DOHH2 (cell line): ENCODE results near the gene DBNDD1.

Source experiments
- H3F3A ChIP-seq: fragments of 200-600 bp; sonication (generic), shearing (Covaris generic); 2 replicates; pipeline ENCODE4 v1.6.0; 2016; ENCODE audit warnings: antibody characterized with exemption, mild to moderate bottlenecking; ENCODE audit not compliant: control insufficient read depth, insufficient read depth
- H3K27ac ChIP-seq: fragments of 200-600 bp; sonication (generic); 2 replicates; pipeline ENCODE4 v1.5.1; 2014; ENCODE audit warnings: low read depth, mild to moderate bottlenecking, low read length, moderate library complexity
- H3K27me3 ChIP-seq: fragments of 200-600 bp; sonication (generic); 2 replicates; pipeline ENCODE4 v1.6.1; 2014; ENCODE audit warnings: mild to moderate bottlenecking, low read length, mixed read lengths; ENCODE audit not compliant: control insufficient read depth
- H3K36me3 ChIP-seq: fragments of 200-600 bp; sonication (generic); 2 replicates; pipeline ENCODE4 v1.6.1; 2014; ENCODE audit warnings: mild to moderate bottlenecking, low read length, moderate library complexity, mixed read lengths; ENCODE audit not compliant: control insufficient read depth
- H3K4me1 ChIP-seq: fragments of 200-600 bp; sonication (generic); 2 replicates; pipeline ENCODE4 v1.6.1; 2014; ENCODE audit warnings: mild to moderate bottlenecking, low read length, mixed read lengths; ENCODE audit not compliant: control insufficient read depth
- H3K4me2 ChIP-seq: fragments of 200-600 bp; sonication (generic); 2 replicates; pipeline ENCODE4 v1.6.0; 2014; ENCODE audit warnings: mild to moderate bottlenecking, low read length, moderate library complexity
- H3K4me3 ChIP-seq: fragments of 200-600 bp; sonication (generic); 2 replicates; pipeline ENCODE4 v1.5.1; 2014; ENCODE audit warnings: mild to moderate bottlenecking, low read length, mixed read lengths
- H3K79me2 ChIP-seq: fragments of 200-600 bp; sonication (generic); 2 replicates; pipeline ENCODE4 v1.6.1; 2014; ENCODE audit warnings: mild to moderate bottlenecking, low read length, mixed read lengths; ENCODE audit not compliant: control insufficient read depth
- H3K9me2 ChIP-seq: fragments of 200-600 bp; sonication (generic); replicated peaks from 2 replicates; pipeline ENCODE4 v1.6.1; 2014; ENCODE audit warnings: mild to moderate bottlenecking, low read length, mixed read lengths; ENCODE audit not compliant: control insufficient read depth
- H3K9me3 ChIP-seq: fragments of 200-600 bp; sonication (generic); 2 replicates; pipeline ENCODE4 v1.6.1; 2014; ENCODE audit warnings: antibody characterized with exemption, low read length, mixed read lengths; ENCODE audit not compliant: control insufficient read depth, insufficient read depth
- H4K20me1 ChIP-seq: fragments of 200-600 bp; sonication (generic); 2 replicates; pipeline ENCODE4 v1.6.0; 2014; ENCODE audit warnings: low read depth, mild to moderate bottlenecking, antibody characterized with exemption, low read length, moderate library complexity; ENCODE audit not compliant: control insufficient read depth, insufficient read depth
- EZH2phosphoT487 ChIP-seq: fragments of 200-600 bp; sonication (generic); IDR thresholded peaks from 2 replicates; pipeline ENCODE4 v1.6.1; 2017; ENCODE audit warnings: borderline replicate concordance, mild to moderate bottlenecking, antibody characterized with exemption, low read length, moderate library complexity, mixed read lengths
- TF ChIP-seq, protein P1 (sequence below): fragments of 200-600 bp; sonication (generic); IDR thresholded peaks from one replicate; pipeline ENCODE4 v1.5.1; 2014; ENCODE audit warnings: antibody characterized with exemption, mild to moderate bottlenecking, low read depth, low read length; ENCODE audit not compliant: poor library complexity, severe bottlenecking

Gene DBNDD1

DNA sequence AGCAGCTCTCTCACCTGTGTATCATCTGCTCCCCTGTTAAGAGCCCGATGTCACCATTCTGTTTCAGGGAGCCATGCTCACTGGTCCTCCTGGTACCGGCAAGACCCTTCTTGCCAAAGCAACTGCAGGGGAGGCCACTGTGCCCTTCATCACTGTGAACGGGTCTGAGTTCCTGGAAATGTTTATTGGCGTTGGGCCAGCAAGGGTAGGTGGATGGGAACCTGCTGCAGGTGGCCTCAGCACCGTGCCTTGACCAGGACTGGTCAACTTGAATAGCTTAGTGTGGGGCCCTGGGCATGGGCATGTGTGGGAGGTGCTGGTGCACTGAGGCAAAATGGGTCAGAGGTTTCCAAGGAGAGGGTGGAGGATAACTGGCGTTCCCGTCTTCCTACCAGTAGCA lies 28.5 kb downstream of the DBNDD1 start:
- H3K36me3 ChIP-seq, result peaks cover 83% of the 10 kb centered on the region
- no peak overlapping the region for H3K4me2 ChIP-seq
- peaks cover 11% of the 10 kb centered on the region for H3F3A ChIP-seq
- no peak overlapping the region for H3K4me3 ChIP-seq
- H3K9me3 ChIP-seq, result peaks cover 19% of the 10 kb centered on the region
- no peaks in the 10 kb centered on the region for H3K9me2 ChIP-seq
- no peaks in the 10 kb centered on the region for H3K27me3 ChIP-seq
- peaks cover 2% of the 10 kb centered on the region; the same call in 1 of the 2 replicates for H4K20me1 ChIP-seq
- H3K4me1 ChIP-seq, result no peaks in the 10 kb centered on the region
- TF ChIP-seq, protein P1, sequence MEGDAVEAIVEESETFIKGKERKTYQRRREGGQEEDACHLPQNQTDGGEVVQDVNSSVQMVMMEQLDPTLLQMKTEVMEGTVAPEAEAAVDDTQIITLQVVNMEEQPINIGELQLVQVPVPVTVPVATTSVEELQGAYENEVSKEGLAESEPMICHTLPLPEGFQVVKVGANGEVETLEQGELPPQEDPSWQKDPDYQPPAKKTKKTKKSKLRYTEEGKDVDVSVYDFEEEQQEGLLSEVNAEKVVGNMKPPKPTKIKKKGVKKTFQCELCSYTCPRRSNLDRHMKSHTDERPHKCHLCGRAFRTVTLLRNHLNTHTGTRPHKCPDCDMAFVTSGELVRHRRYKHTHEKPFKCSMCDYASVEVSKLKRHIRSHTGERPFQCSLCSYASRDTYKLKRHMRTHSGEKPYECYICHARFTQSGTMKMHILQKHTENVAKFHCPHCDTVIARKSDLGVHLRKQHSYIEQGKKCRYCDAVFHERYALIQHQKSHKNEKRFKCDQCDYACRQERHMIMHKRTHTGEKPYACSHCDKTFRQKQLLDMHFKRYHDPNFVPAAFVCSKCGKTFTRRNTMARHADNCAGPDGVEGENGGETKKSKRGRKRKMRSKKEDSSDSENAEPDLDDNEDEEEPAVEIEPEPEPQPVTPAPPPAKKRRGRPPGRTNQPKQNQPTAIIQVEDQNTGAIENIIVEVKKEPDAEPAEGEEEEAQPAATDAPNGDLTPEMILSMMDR, result no peak
- no peak for TF ChIP-seq EZH2phosphoT487
- H3K27ac ChIP-seq, result no peak overlapping the region
- H3K79me2 ChIP-seq, result no peaks in the 10 kb centered on the region

DNA sequence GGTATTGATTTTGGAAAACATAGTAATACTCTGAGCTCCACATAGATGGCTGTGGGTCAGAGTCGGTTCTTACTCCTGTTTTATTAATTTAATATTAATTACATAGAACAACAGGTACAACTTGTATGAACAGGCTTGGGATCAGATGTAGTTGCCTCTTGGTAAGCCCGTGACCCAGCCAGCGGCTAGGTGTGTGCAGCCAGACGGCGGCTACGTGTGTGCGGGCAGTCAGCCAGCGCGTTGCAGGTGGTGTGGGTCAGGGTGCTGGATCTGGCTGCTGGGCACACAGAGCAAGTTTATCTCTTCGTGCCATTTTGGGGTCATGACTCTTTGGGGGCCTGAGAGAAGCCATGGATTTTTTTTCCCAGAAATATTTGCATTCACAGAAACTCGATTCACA lies 30.3 kb downstream of the DBNDD1 start:
- no peak overlapping the region for H3K4me2 ChIP-seq
- H3K4me1 ChIP-seq, result no peaks in the 10 kb centered on the region
- TF ChIP-seq EZH2phosphoT487, result no peak
- TF ChIP-seq, protein P1, result no peak
- no peak overlapping the region for H3K27ac ChIP-seq
- peaks cover under 1% of the 10 kb centered on the region; the same call in 1 of the 2 replicates for H3K9me3 ChIP-seq
- no peaks in the 10 kb centered on the region; the same call in 1 of the 2 replicates for H4K20me1 ChIP-seq
- H3K79me2 ChIP-seq, result no peaks in the 10 kb centered on the region
- peaks cover 80% of the 10 kb centered on the region for H3K36me3 ChIP-seq
- no peak overlapping the region for H3K4me3 ChIP-seq
- H3K27me3 ChIP-seq, result no peaks in the 10 kb centered on the region
- no peaks in the 10 kb centered on the region for H3K9me2 ChIP-seq
- H3F3A ChIP-seq, result no peaks in the 10 kb centered on the region

DNA sequence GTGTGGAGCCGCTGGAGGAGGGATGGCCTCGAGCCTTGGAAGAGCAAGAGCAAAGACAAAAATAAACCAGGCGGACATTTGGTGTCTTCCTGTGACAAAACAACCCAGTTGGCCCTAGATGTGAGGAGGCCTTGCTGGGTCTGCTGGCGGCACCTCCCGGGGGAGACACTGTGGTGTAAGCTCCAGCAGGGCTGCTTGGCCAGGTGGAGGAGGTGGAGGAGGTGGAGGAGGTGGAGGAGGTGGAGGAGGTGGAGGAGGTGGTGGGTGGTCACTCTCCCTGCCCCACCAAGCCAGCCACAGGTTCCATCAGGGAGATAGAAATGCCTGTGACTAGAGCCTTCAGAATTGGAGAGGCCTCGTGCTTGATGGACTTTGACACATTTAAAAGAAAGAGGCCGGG lies 32.1 kb downstream of the DBNDD1 start:
- Histone ChIP-seq H4K20me1 (peaks cover 5% of the 10 kb centered on the region; the same call in 1 of the 2 replicates), H3K79me2 (no peaks in the 10 kb centered on the region), H3K4me3 (no peak overlapping the region), H3K9me2 (no peaks in the 10 kb centered on the region), H3K9me3 (no peaks in the 10 kb centered on the region), H3K4me1 (no peaks in the 10 kb centered on the region), H3F3A (no peaks in the 10 kb centered on the region), H3K27me3 (no peaks in the 10 kb centered on the region), H3K36me3 (peaks cover 81% of the 10 kb centered on the region), H3K4me2 (no peak overlapping the region), H3K27ac (no peak overlapping the region)
- TF ChIP-seq, protein P1, result no peak
- TF ChIP-seq EZH2phosphoT487, result no peak
